DMS114 treated with DMSO at 0.1 percent for 48 hours (cell line): ENCODE results near the gene ZNF462.

Experiments
- DNase-seq: peaks from one replicate; lab custom pipeline; 2025; ENCODE audit not compliant: unreplicated experiment; lab: John Stamatoyannopoulos, UW

ZNF462 gene

GRCh38 chr9:107049046-107049802, 186.3 kb downstream of the ZNF462 start:
- DNase-seq = no peak

- DNase-seq = no peak
Measured at GRCh38 chr9:107049803-107050184, 186.8 kb downstream of the ZNF462 start.

- DNase-seq = no peak
Measured at GRCh38 chr9:107051392-107051791, 188.4 kb downstream of the ZNF462 start.

- no peak for DNase-seq
Measured at GRCh38 chr9:107054146-107054545, 191.2 kb downstream of the ZNF462 start.

- no peak for DNase-seq
Measured at GRCh38 chr9:107059220-107059619, 196.3 kb downstream of the ZNF462 start.

- no peak for DNase-seq
Measured at GRCh38 chr9:107060062-107060461, 197.1 kb downstream of the ZNF462 start.
